Naive thymus-derived CD4-positive, alpha-beta T cell (primary cell): ENCODE data around the gene KCNN3. TPM values are rescaled to one million over a fixed set of nuclear protein-coding genes. Genes with fewer than 3 reads are reported as not detected.

Experiments
- ATAC-seq: fragments of 150-1000 bp; cut with Tn5 transposase; 2 replicates; pipeline ENCODE4 v1.10.0; 2021; ENCODE audit warnings: mild to moderate bottlenecking, moderate library complexity
- CTCF ChIA-PET: fragments of 350-600 bp; sonication (Branson Sonifier 250); formaldehyde crosslinking; loops from one replicate; lab custom pipeline; 2021; ENCODE audit warnings: antibody characterized with exemption; lab: Charles Lee
- POLR2A ChIA-PET: fragments of 350-600 bp; sonication (Branson Sonifier 250); formaldehyde crosslinking; loops from one replicate; lab custom pipeline; 2021; ENCODE audit warnings: antibody characterized with exemption, inconsistent platforms; lab: Charles Lee
- DNase-seq, 9 donors: peaks; one replicate each; pipeline versions ENCODE4 v3.0.0 to v3.0.0-alpha.2; 2020 to 2022; ENCODE audit warnings: mixed read lengths in 1 of 9
- H3K27ac ChIP-seq: one replicate; pipeline ENCODE4 v1.7.0; 2013; ENCODE audit warnings: mild to moderate bottlenecking, low read depth, low read length, moderate library complexity
- H3K27me3 ChIP-seq, 2 donors: one replicate each; pipeline ENCODE4 v1.7.0; 2013; ENCODE audit warnings: low read length in 2 of 2, mild to moderate bottlenecking in 2 of 2, moderate library complexity in 2 of 2; ENCODE audit not compliant: control insufficient read depth in 2 of 2, insufficient read depth in 2 of 2
- H3K36me3 ChIP-seq, 3 experiments: 1 replicate in 2 of 3; 2 replicates in 1 of 3; pipeline ENCODE4 v1.7.0; 2013; ENCODE audit warnings: low read length in 3 of 3, mild to moderate bottlenecking in 3 of 3, moderate library complexity in 1 of 3; ENCODE audit not compliant: insufficient read depth in 3 of 3, control insufficient read depth in 2 of 3
- H3K4me1 ChIP-seq, 2 donors: one replicate each; pipeline ENCODE4 v1.7.0; 2013; ENCODE audit warnings: low read length in 2 of 2, mild to moderate bottlenecking in 2 of 2, moderate library complexity in 1 of 2; ENCODE audit not compliant: control insufficient read depth in 2 of 2, insufficient read depth in 2 of 2
- H3K4me3 ChIP-seq: 2 replicates; pipeline ENCODE4 v1.7.0; 2013; ENCODE audit warnings: mild to moderate bottlenecking, low read length
- H3K9me3 ChIP-seq, 3 experiments: 1 replicate in 2 of 3; 2 replicates in 1 of 3; pipeline ENCODE4 v1.7.0; 2013; ENCODE audit warnings: low read length in 3 of 3; ENCODE audit not compliant: control insufficient read depth in 2 of 3
- H3K27ac Mint-ChIP-seq, 9 donors: one replicate each; pipeline ENCODE4 v1.8.0; 2020 to 2022; ENCODE audit warnings: mixed read lengths in 9 of 9, mild to moderate bottlenecking in 8 of 9, moderate library complexity in 5 of 9, inconsistent platforms in 2 of 9
- H3K27me3 Mint-ChIP-seq, 5 donors: one replicate each; pipeline ENCODE4 v1.8.0; 2021 to 2022; ENCODE audit warnings: mixed read lengths in 5 of 5, mild to moderate bottlenecking in 1 of 5
- H3K36me3 Mint-ChIP-seq, 5 donors: one replicate each; pipeline ENCODE4 v1.8.0; 2020 to 2022; ENCODE audit warnings: mixed read lengths in 5 of 5, mild to moderate bottlenecking in 3 of 5, inconsistent platforms in 1 of 5
- H3K4me1 Mint-ChIP-seq, 7 donors: one replicate each; pipeline ENCODE4 v1.8.0; 2020 to 2022; ENCODE audit warnings: mixed read lengths in 7 of 7, mild to moderate bottlenecking in 3 of 7, inconsistent platforms in 1 of 7
- H3K4me3 Mint-ChIP-seq, 10 donors: one replicate each; pipeline ENCODE4 v1.8.0; 2020 to 2022; ENCODE audit warnings: mild to moderate bottlenecking in 10 of 10, mixed read lengths in 10 of 10, moderate library complexity in 6 of 10, inconsistent platforms in 2 of 10
- H3K9me3 Mint-ChIP-seq, 11 donors: one replicate each; pipeline ENCODE4 v1.8.0; 2020 to 2022; ENCODE audit warnings: mixed read lengths in 11 of 11, mild to moderate bottlenecking in 4 of 11, inconsistent platforms in 1 of 11, moderate library complexity in 1 of 11
- intact Hi-C, 2 donors: fragments of 100-400 bp; cut with micrococcal nuclease; formaldehyde crosslinking; loops; one replicate each; pipeline ENCODE4 v1.15.1; 2023
- polyA plus RNA-seq, 2 donors: library from polyadenylated mRNA; unstranded; fragments of 300-500 nt; fragmentation: Illumina TruSeq; gene quantifications; one replicate each; pipeline ENCODE4 v1.2.3, GENCODE V29; 2021
- total RNA-seq, 6 experiments: library from RNA in 5 of 6; stranded (reverse) in 5 of 6; gene quantifications; 1 replicate in 5 of 6; 2 replicates in 1 of 6; pipeline ENCODE4 v1.2.3 and lab custom pipeline; 2021 to 2026

KCNN3 gene
- total and polyA plus RNA-seq, 7 experiments from 2014 or later: 0.05 to 0.29 (median 0.15) TPM; not detected in 3

GRCh38 chr1:154796303-154796892, 73.7 kb downstream of the KCNN3 start:
- Histone ChIP-seq H3K4me3 (no peak overlapping the region), H3K4me1 (peaks cover 12 to 16% of the 10 kb centered on the region in 2 donors), H3K27ac (no peak overlapping the region), H3K27me3 (no peaks in the 10 kb centered on the region), H3K36me3 (no peaks in the 10 kb centered on the region), H3K9me3 (no peaks in the 10 kb centered on the region)
- Mint-ChIP-seq H3K9me3 (peaks cover 0 to 3% (median 0%) of the 10 kb centered on the region in 11 donors), H3K4me3 (no peak overlapping the region), H3K27me3 (peaks cover 0 to 23% (median 0%) of the 10 kb centered on the region in 5 donors), H3K36me3 (no peaks in the 10 kb centered on the region), H3K4me1 (peaks cover 13 to 26% (median 17%) of the 10 kb centered on the region in 7 donors), H3K27ac (no peak overlapping the region)
- POLR2A ChIA-PET: interaction anchor here (0.6 kb wide), 1 partner anchor 458 kb away, joined by 3 read pairs; no protein-coding TSS in a partner anchor
- ATAC-seq: no peak
- intact Hi-C loops: no loop called here
- no peak for DNase-seq
- CTCF ChIA-PET: interaction anchor here (1.2 kb wide), 1 partner anchor 237 kb away, joined by 3 read pairs; no protein-coding TSS in a partner anchor

- ATAC-seq: no peak
- no peaks in the 10 kb centered on the region for H3K27me3 ChIP-seq
- no peak for DNase-seq
- Mint-ChIP-seq H3K27ac (no peak overlapping the region), H3K4me3 (no peak overlapping the region), H3K9me3 (peaks cover 0 to 3% (median 0%) of the 10 kb centered on the region in 11 donors), H3K36me3 (no peaks in the 10 kb centered on the region), H3K27me3 (peaks cover 0 to 23% (median 0%) of the 10 kb centered on the region in 5 donors), H3K4me1 (peaks cover 17 to 37% (median 29%) of the 10 kb centered on the region in 7 donors)
- CTCF ChIA-PET: interaction anchor here (0.9 kb wide), 1 partner anchor 125 kb away, joined by 3 read pairs; no protein-coding TSS in a partner anchor
- no peaks in the 10 kb centered on the region for H3K36me3 ChIP-seq
- H3K4me1 ChIP-seq: peaks cover 22 to 23% of the 10 kb centered on the region in 2 donors
- H3K27ac ChIP-seq: no peak overlapping the region
- no peaks in the 10 kb centered on the region for H3K9me3 ChIP-seq
- no peak overlapping the region for H3K4me3 ChIP-seq
- intact Hi-C loops: loop anchor here in 1 of 2 donors (5.0 kb wide), 1 partner anchor 47 kb away; no protein-coding TSS in a partner anchor
- POLR2A ChIA-PET: interaction anchor here (1.7 kb wide), 1 partner anchor 27 kb away, joined by 3 read pairs; no protein-coding TSS in a partner anchor
Measured at GRCh38 chr1:154794608-154795007, 75.5 kb downstream of the KCNN3 start.

- H3K4me1 ChIP-seq: peaks cover 22 to 23% of the 10 kb centered on the region in 2 donors
- ChIA-PET POLR2A (interaction anchor here (0.9 to 1.7 kb wide), 2 partner anchors 9 to 26 kb away, joined by 3 read pairs; no protein-coding TSS in a partner anchor), CTCF (no interaction called here)
- H3K27me3 ChIP-seq: no peaks in the 10 kb centered on the region
- H3K9me3 ChIP-seq: no peaks in the 10 kb centered on the region
- no peaks in the 10 kb centered on the region for H3K36me3 Mint-ChIP-seq
- no peak overlapping the region for H3K4me3 Mint-ChIP-seq
- DNase-seq: no peak
- no peak overlapping the region for H3K27ac ChIP-seq
- intact Hi-C loops: loop anchor here in 1 of 2 donors (5.0 kb wide), 1 partner anchor 46 kb away; no protein-coding TSS in a partner anchor
- no peaks in the 10 kb centered on the region for H3K36me3 ChIP-seq
- ATAC-seq: no peak
- H3K27me3 Mint-ChIP-seq: peaks cover 0 to 23% (median 0%) of the 10 kb centered on the region in 5 donors
- H3K4me3 ChIP-seq: no peak overlapping the region
- H3K9me3 Mint-ChIP-seq: peaks cover 0 to 3% (median 0%) of the 10 kb centered on the region in 11 donors
- H3K4me1 Mint-ChIP-seq: peaks cover 17 to 44% (median 29%) of the 10 kb centered on the region in 7 donors
- peak overlapping the region in 1 of 9 donors; percentile 66 for H3K27ac Mint-ChIP-seq
Measured at GRCh38 chr1:154793685-154794084, 76.4 kb downstream of the KCNN3 start.

GRCh38 chr1:154792899-154793298, 77.2 kb downstream of the KCNN3 start:
- peaks cover 17 to 50% (median 35%) of the 10 kb centered on the region in 7 donors for H3K4me1 Mint-ChIP-seq
- peaks cover 0 to 23% (median 0%) of the 10 kb centered on the region in 5 donors for H3K27me3 Mint-ChIP-seq
- no peaks in the 10 kb centered on the region for H3K36me3 ChIP-seq
- ATAC-seq: no peak
- no peak overlapping the region for H3K27ac ChIP-seq
- ChIA-PET CTCF (interaction anchor here (2.5 to 3.0 kb wide), 2 partner anchors 33 to 124 kb away, joined by 19 to 27 read pairs; no protein-coding TSS in a partner anchor), POLR2A (interaction anchor here (0.9 to 1.7 kb wide), 3 partner anchors 8 to 25 kb away, joined by 3 read pairs; no protein-coding TSS in a partner anchor)
- H3K9me3 ChIP-seq: no peaks in the 10 kb centered on the region
- peaks cover 0 to 3% (median 0%) of the 10 kb centered on the region in 11 donors for H3K9me3 Mint-ChIP-seq
- DNase-seq: no peak
- H3K27ac Mint-ChIP-seq: peak overlapping the region in 6 of 9 donors; percentile 7 to 87 (median 44)
- no peaks in the 10 kb centered on the region for H3K36me3 Mint-ChIP-seq
- peaks cover 22 to 23% of the 10 kb centered on the region in 2 donors for H3K4me1 ChIP-seq
- H3K27me3 ChIP-seq: no peaks in the 10 kb centered on the region
- intact Hi-C loops: loop anchor here in 1 of 2 donors (5.0 kb wide), 1 partner anchor 46 kb away; no protein-coding TSS in a partner anchor
- no peak overlapping the region for H3K4me3 ChIP-seq
- H3K4me3 Mint-ChIP-seq: peak overlapping the region in 2 of 10 donors; percentile 24 to 82

- Histone ChIP-seq H3K4me1 (peaks cover 22 to 23% of the 10 kb centered on the region in 2 donors), H3K9me3 (no peaks in the 10 kb centered on the region)
Measured at GRCh38 chr1:154791292-154792166, 78.6 kb downstream of the KCNN3 start.

More at GRCh38 chr1:154791292-154792166, 78.6 kb downstream of the KCNN3 start:
- Histone ChIP-seq H3K27ac (peak overlapping the region; percentile 38), H3K27me3 (no peaks in the 10 kb centered on the region), H3K4me3 (peak overlapping the region; percentile 6), H3K36me3 (no peaks in the 10 kb centered on the region)
- Mint-ChIP-seq H3K4me1 (peaks cover 18 to 56% (median 40%) of the 10 kb centered on the region in 7 donors), H3K27me3 (peaks cover 0 to 23% (median 0%) of the 10 kb centered on the region in 5 donors), H3K27ac (peak overlapping the region; percentile 59 to 95 (median 84)), H3K4me3 (peak overlapping the region; percentile 63 to 83 (median 78)), H3K9me3 (peaks cover 0 to 3% (median 0%) of the 10 kb centered on the region in 11 donors), H3K36me3 (no peaks in the 10 kb centered on the region)
- intact Hi-C loops: loop anchor here (1.0 to 5.0 kb wide), 12 partner anchors 19 to 571 kb away; partner anchors contain the start of gene UBAP2L (in 1 of the 2)
- ChIA-PET CTCF (interaction anchor here (0.7 to 3.0 kb wide), 22 partner anchors 10 to 349 kb away, joined by 3 to 27 read pairs (median 6); no protein-coding TSS in a partner anchor), POLR2A (interaction anchor here (0.8 to 1.4 kb wide), 9 partner anchors 8 to 165 kb away, joined by 3 to 6 read pairs (median 3); partner anchors contain the start of gene PBXIP1)
- peak; percentile 46 to 94 (median 91) for DNase-seq
- ATAC-seq: peak; percentile 99
